Ishikawa (cell line): ENCODE results near the gene WDR5.

Experiments
- CEBPB ChIP-seq: IDR thresholded peaks from 2 replicates; pipeline ENCODE4 v1.6.1; 2012
- CREB1 ChIP-seq: IDR thresholded peaks from 2 replicates; pipeline ENCODE4 v1.6.1; 2012; ENCODE audit warnings: low read depth
- EGR1 ChIP-seq: IDR thresholded peaks from 2 replicates; pipeline ENCODE4 v1.6.1; 2012
- EP300 ChIP-seq: IDR thresholded peaks from 2 replicates; pipeline ENCODE4 v1.6.1; 2012; ENCODE audit warnings: borderline replicate concordance
- FOXM1 ChIP-seq: IDR thresholded peaks from 2 replicates; pipeline ENCODE4 v1.6.1; 2012; ENCODE audit warnings: low read depth, borderline replicate concordance
- MAX ChIP-seq: IDR thresholded peaks from 2 replicates; pipeline ENCODE4 v1.6.1; 2012
- NFIC ChIP-seq: IDR thresholded peaks from 2 replicates; pipeline ENCODE4 v1.6.1; 2012
- RAD21 ChIP-seq: IDR thresholded peaks from 2 replicates; pipeline ENCODE4 v1.6.1; 2012; ENCODE audit warnings: low read depth
- REST ChIP-seq: IDR thresholded peaks from 2 replicates; pipeline ENCODE4 v1.6.1; 2012; ENCODE audit warnings: low read depth, mild to moderate bottlenecking
- TAF1 ChIP-seq: IDR thresholded peaks from 2 replicates; pipeline ENCODE4 v1.6.1; 2012; ENCODE audit warnings: low read depth, mild to moderate bottlenecking
- TCF12 ChIP-seq: IDR thresholded peaks from 2 replicates; pipeline ENCODE4 v1.6.1; 2012; ENCODE audit warnings: low read depth
- TEAD4 ChIP-seq: IDR thresholded peaks from 2 replicates; pipeline ENCODE4 v1.6.1; 2012
- USF1 ChIP-seq: IDR thresholded peaks from 2 replicates; pipeline ENCODE4 v1.6.1; 2012
- YY1 ChIP-seq: IDR thresholded peaks from 2 replicates; pipeline ENCODE4 v1.6.1; 2012; ENCODE audit warnings: low read depth
- ZBTB7A ChIP-seq: IDR thresholded peaks from 2 replicates; pipeline ENCODE4 v1.6.1; 2012; ENCODE audit warnings: low read depth

The WDR5 gene

GRCh38 chr9:134174526-134175290 is 38.8 kb downstream of the WDR5 start:
- no peak for TF ChIP-seq RAD21
- TF ChIP-seq EGR1: no peak
- TF ChIP-seq MAX: no peak
- TF ChIP-seq REST: no peak
- no peak for TF ChIP-seq TCF12
- no peak for TF ChIP-seq NFIC
- TF ChIP-seq EP300: no peak
- TF ChIP-seq FOXM1: no peak
- TF ChIP-seq CEBPB: no peak
- TF ChIP-seq TAF1: no peak
- no peak for TF ChIP-seq YY1
- no peak for TF ChIP-seq USF1
- TF ChIP-seq ZBTB7A: no peak
- no peak for TF ChIP-seq CREB1
- no peak for TF ChIP-seq TEAD4

- TF ChIP-seq MAX: no peak
- no peak for TF ChIP-seq ZBTB7A
Measured at GRCh38 chr9:134175291-134175807, 39.5 kb downstream of the WDR5 start.

- TF ChIP-seq EGR1: no peak
- TF ChIP-seq USF1: no peak
- no peak for TF ChIP-seq NFIC
- no peak for TF ChIP-seq YY1
- no peak for TF ChIP-seq MAX
- no peak for TF ChIP-seq FOXM1
- no peak for TF ChIP-seq TAF1
- TF ChIP-seq EP300: no peak
- TF ChIP-seq RAD21: no peak
- TF ChIP-seq REST: no peak
- TF ChIP-seq ZBTB7A: no peak
- TF ChIP-seq CEBPB: no peak
Measured at GRCh38 chr9:134175808-134176598, 40.1 kb downstream of the WDR5 start.

GRCh38 chr9:134176599-134176968 is 40.7 kb downstream of the WDR5 start:
- TF ChIP-seq YY1: no peak
- no peak for TF ChIP-seq TCF12
- TF ChIP-seq FOXM1: no peak
- no peak for TF ChIP-seq NFIC
- no peak for TF ChIP-seq CREB1
- TF ChIP-seq REST: no peak
- TF ChIP-seq USF1: no peak
- no peak for TF ChIP-seq RAD21
- TF ChIP-seq CEBPB: no peak
- no peak for TF ChIP-seq TAF1
- TF ChIP-seq EGR1: no peak
- TF ChIP-seq TEAD4: no peak
- TF ChIP-seq EP300: no peak
- no peak for TF ChIP-seq ZBTB7A
- no peak for TF ChIP-seq MAX
